A549 (cell line): Measurements from ENCODE around the gene CD300E.

Source experiments
- CBX8 ChIP-seq: fragments of 200-600 bp; sonication (generic); IDR thresholded peaks from 2 replicates; pipeline ENCODE4 v1.6.1; 2016
- RAD21 ChIP-seq, 2 experiments: fragments of >200 bp in 1 of 2; sonication (Bioruptor Twin) in 1 of 2; formaldehyde crosslinking in 1 of 2; IDR thresholded peaks in 1 of 2; conservative IDR thresholded peaks in 1 of 2; 2 replicates in 1 of 2; 3 replicates in 1 of 2; pipeline ENCODE4 v1.6.1; 2012 to 2018; ENCODE audit warnings: inconsistent platforms in 1 of 2
- TFCP2L1 ChIP-seq: fragments of 250-450 bp; sonication (Bioruptor Pico); IDR thresholded peaks from 2 replicates; pipeline ENCODE4 v1.5.0; 2021; ENCODE audit warnings: mild to moderate bottlenecking

DNA sequence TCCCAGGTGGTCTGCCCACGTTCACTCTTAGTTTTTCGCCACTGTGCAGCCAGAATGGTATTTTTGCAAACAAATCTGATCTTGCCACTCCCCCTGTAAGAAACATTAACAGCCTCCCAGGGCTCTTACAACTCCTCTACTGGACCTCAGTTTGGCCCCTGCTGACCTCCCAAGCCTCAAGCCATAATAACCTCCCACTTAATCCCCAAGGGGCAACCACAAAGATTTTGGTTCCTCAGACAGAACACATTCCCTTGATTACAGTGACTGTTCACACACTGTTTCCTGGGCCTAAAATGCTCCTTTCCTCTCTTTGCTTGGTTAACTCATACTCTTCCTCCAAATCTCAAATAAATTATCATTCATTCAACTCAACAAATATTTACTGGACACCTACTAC is 21.5 kb upstream of the CD300E start:
- TF ChIP-seq RAD21 (conservative IDR thresholded peaks at IDR 0.05 in 1 of 2, IDR thresholded peaks at IDR 0.05 in 1 of 2) (no peak), TFCP2L1 (CRISPR knock-in tag) (no peak), CBX8 (no peak)
